Smooth muscle cell (in vitro differentiated cells): ENCODE data around the gene PGPEP1. TPM values are rescaled to one million over a fixed set of nuclear protein-coding genes. Genes with fewer than 3 reads are reported as not detected.
A peak's percentile ranks its signal among the peaks of the same experiment; 100 is the strongest.

ENCODE experiments used
- DNase-seq: peaks from one replicate; lab custom pipeline; 2025; ENCODE audit not compliant: unreplicated experiment; lab: John Stamatoyannopoulos, UW
- H2AFZ ChIP-seq: fragments of 200-600 bp; sonication (generic); 2 replicates; pipeline ENCODE4 v1.6.0; 2016; ENCODE audit warnings: antibody characterized with exemption, low read depth, mild to moderate bottlenecking
- H3F3A ChIP-seq: fragments of 200-600 bp; sonication (generic); 2 replicates; pipeline ENCODE4 v1.6.0; 2017; ENCODE audit warnings: antibody characterized with exemption, low read depth
- H3K27ac ChIP-seq: fragments of 200-600 bp; sonication (generic); 2 replicates; pipeline ENCODE4 v1.5.1; 2016; ENCODE audit warnings: low read depth, mild to moderate bottlenecking
- H3K27me3 ChIP-seq: fragments of 200-600 bp; sonication (generic); 2 replicates; pipeline ENCODE4 v1.6.1; 2016; ENCODE audit warnings: low read depth, mild to moderate bottlenecking
- H3K36me3 ChIP-seq: fragments of 200-600 bp; sonication (generic); 2 replicates; pipeline ENCODE4 v1.5.1; 2016; ENCODE audit warnings: low read depth
- H3K4me1 ChIP-seq: fragments of 200-600 bp; sonication (generic); 2 replicates; pipeline ENCODE4 v1.5.1; 2016; ENCODE audit warnings: low read depth
- H3K4me2 ChIP-seq: fragments of 200-600 bp; sonication (generic); 2 replicates; pipeline ENCODE4 v1.6.0; 2016; ENCODE audit warnings: mild to moderate bottlenecking
- H3K4me3 ChIP-seq: fragments of 200-600 bp; sonication (generic); 2 replicates; pipeline ENCODE4 v1.5.1; 2016; ENCODE audit warnings: mild to moderate bottlenecking
- H3K79me2 ChIP-seq: fragments of 200-600 bp; sonication (generic); 2 replicates; pipeline ENCODE4 v1.6.0; 2016; ENCODE audit warnings: low read depth, mild to moderate bottlenecking
- H3K9ac ChIP-seq: fragments of 200-600 bp; sonication (generic); 2 replicates; pipeline ENCODE4 v1.6.0; 2016; ENCODE audit warnings: low read depth
- H3K9me3 ChIP-seq: fragments of 200-600 bp; sonication (generic); replicated peaks from 2 replicates; pipeline ENCODE4 v1.5.1; 2016; ENCODE audit warnings: low read depth
- H4K20me1 ChIP-seq: fragments of 200-600 bp; sonication (generic); 2 replicates; pipeline ENCODE4 v1.6.0; 2016; ENCODE audit warnings: low read depth
- WGBS: methylation state at CpG from one replicate; pipeline ENCODE4 v1.1.7; 2016; ENCODE audit warnings: low lambda C conversion rate; 5-methylcytosine and 5-hydroxymethylcytosine counted together
- polyA plus RNA-seq: library from polyadenylated mRNA; unstranded; fragments of >200 nt; fragmentation: Nextera tagmentation; extraction: Ambion mirVana; gene quantifications from 2 replicates; pipeline ENCODE4 v1.2.1, GENCODE V29; 2016
- total RNA-seq: library from RNA; depleted of rRNA; stranded (reverse); fragments of >200 nt; gene quantifications from 2 replicates; pipeline ENCODE4 v1.2.3, GENCODE V29; 2014
- TF ChIP-seq, protein P1 (sequence below): fragments of 200-600 bp; sonication (generic); IDR thresholded peaks from 2 replicates; pipeline ENCODE4 v1.5.1; 2017; ENCODE audit warnings: borderline replicate concordance, mild to moderate bottlenecking, antibody characterized with exemption; ENCODE audit not compliant: insufficient read depth, poor library complexity, severe bottlenecking

PGPEP1 gene
- total and polyA plus RNA-seq, 2 experiments from 2014 or later = 4.5 to 11.7 TPM

DNA sequence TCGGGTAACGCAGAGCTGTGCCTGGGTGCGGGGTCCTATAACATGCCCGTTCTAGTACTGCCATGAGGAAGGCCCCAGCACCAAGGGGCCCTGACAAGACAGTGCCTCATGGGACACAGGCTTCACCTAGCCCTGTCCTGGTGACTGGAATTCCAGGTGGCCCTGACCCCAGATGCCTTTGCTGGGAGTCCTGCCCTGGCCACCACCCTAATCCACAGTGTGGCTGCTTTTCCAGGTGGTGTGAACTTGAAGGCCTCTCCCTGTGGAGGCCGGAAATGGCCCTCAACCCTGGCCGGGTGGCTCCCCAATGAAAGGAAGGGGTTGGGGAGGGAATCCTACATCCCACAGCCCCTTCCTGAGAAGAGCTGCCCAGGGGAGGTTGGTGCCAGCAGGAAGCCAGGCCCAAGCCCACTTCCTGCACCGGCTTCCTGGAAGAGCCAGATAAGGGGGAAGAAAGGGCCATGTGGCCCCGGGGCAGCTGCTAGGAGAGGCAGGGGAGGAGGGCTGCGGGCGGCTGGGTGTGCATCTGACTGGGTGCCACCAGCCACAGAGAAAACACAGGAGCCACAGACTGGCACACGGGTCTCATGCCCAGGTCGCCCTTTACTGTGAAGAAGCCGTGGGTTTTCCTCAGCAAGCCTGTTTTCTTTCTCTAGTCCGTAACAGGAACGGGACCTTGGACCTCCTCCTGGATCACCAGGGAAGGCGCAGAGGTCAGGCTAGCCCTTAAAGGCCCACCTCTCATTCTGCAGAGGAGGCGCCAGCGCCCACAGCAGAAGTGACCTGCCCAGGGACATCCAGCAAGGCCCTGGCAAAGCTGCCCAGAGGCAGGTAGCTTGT is 22.2 kb upstream of the PGPEP1 start:
- Histone ChIP-seq H3K9ac (no peak overlapping the region), H3K79me2 (peaks cover 44% of the 10 kb centered on the region), H3K27me3 (no peaks in the 10 kb centered on the region), H3K4me1 (peaks cover 15% of the 10 kb centered on the region), H3K36me3 (no peaks in the 10 kb centered on the region), H2AFZ (no peak overlapping the region), H3K4me2 (no peak overlapping the region), H3K27ac (no peak overlapping the region), H4K20me1 (no peaks in the 10 kb centered on the region), H3K9me3 (no peaks in the 10 kb centered on the region), H3K4me3 (no peak overlapping the region), H3F3A (peaks cover 11% of the 10 kb centered on the region)
- TF ChIP-seq, protein P1, sequence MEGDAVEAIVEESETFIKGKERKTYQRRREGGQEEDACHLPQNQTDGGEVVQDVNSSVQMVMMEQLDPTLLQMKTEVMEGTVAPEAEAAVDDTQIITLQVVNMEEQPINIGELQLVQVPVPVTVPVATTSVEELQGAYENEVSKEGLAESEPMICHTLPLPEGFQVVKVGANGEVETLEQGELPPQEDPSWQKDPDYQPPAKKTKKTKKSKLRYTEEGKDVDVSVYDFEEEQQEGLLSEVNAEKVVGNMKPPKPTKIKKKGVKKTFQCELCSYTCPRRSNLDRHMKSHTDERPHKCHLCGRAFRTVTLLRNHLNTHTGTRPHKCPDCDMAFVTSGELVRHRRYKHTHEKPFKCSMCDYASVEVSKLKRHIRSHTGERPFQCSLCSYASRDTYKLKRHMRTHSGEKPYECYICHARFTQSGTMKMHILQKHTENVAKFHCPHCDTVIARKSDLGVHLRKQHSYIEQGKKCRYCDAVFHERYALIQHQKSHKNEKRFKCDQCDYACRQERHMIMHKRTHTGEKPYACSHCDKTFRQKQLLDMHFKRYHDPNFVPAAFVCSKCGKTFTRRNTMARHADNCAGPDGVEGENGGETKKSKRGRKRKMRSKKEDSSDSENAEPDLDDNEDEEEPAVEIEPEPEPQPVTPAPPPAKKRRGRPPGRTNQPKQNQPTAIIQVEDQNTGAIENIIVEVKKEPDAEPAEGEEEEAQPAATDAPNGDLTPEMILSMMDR = no peak
- no peak for DNase-seq
- 84% methylated on average over 18 of the region's 18 CpGs for WGBS

DNA sequence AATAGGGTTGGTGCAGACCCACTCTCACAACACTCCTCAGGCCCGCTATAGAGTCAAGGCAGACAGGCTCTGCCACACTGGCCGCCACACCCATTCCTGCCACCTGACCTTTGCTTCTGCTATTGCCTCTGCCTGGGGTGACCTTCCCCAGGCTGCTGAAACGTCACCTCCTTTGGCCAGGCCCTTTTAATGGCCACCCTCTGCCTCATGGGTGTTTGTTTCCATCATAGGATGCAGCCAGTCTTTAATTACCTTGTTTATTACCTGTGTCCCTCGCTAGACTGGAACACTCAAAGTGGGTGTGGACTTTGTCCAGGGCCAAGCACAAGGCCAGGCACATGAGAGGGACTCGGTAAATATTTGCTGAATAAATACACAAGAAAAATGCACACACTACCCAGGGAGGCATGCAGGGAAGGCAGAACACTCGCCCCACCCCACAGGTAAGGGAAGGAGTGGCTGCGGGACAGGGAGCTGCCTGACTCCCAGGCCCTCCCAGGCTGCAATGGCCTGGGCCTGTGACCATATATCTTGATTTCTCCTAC is 20.7 kb upstream of the PGPEP1 start:
- no peak overlapping the region for H3K4me2 ChIP-seq
- peaks cover 44% of the 10 kb centered on the region for H3K79me2 ChIP-seq
- H3K4me3 ChIP-seq = no peak overlapping the region
- TF ChIP-seq, protein P1 = no peak
- 89% methylated on average over 7 of the region's 7 CpGs for WGBS
- no peaks in the 10 kb centered on the region for H3K36me3 ChIP-seq
- no peak overlapping the region for H3K27ac ChIP-seq
- peaks cover 24% of the 10 kb centered on the region for H3F3A ChIP-seq
- no peaks in the 10 kb centered on the region for H3K9me3 ChIP-seq
- H3K9ac ChIP-seq = no peak overlapping the region
- DNase-seq = no peak
- H3K4me1 ChIP-seq = peaks cover 22% of the 10 kb centered on the region
- no peak overlapping the region for H2AFZ ChIP-seq
- H4K20me1 ChIP-seq = no peaks in the 10 kb centered on the region
- no peaks in the 10 kb centered on the region for H3K27me3 ChIP-seq

DNA sequence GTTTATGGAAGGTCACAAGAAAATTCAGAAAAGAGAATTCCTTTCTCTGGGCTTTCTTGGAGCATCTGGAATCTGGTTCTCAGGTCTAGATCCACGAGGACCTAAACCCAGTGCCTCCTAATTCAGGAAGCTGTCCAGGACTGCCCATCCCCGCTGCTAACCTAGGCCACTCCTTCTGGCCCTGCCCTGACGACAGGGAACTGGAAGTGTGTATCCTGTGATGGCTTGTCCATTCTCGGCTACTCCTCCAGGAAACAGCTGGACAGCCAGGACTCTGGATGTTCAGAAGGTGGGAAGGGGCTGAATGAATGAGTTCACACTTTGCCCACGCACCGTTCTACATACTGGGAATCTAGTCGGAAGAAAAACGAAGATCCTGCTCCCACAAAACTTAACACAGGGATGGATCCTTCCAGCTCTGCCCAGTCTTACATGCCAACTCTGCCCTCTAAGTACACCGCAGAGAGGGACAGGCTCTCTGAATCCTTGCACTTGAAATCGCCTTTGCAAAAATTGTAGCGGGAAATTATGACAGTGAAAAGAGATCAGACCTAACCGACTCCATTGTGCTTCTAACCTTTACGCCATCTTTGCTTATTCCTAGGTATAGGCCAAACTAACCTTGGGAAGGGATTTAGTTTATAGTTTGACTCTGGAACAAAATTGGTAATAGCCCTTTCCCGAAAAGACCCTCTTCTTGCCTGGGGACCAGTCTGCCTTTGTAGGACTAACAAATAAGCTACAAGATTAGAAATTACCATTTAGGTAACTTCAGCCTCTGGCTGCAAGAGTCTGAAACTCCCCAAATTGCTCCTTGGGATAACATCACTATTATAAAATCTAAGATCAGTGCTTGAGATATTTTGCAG is 19.3 kb upstream of the PGPEP1 start:
- Histone ChIP-seq H3K9me3 (no peaks in the 10 kb centered on the region), H3K9ac (no peak overlapping the region), H3K4me1 (peaks cover 22% of the 10 kb centered on the region), H3K4me2 (peak overlapping the region; percentile 97), H2AFZ (no peak overlapping the region), H3K36me3 (no peaks in the 10 kb centered on the region), H4K20me1 (no peaks in the 10 kb centered on the region), H3K79me2 (peaks cover 39% of the 10 kb centered on the region), H3K27ac (peak overlapping the region; percentile 65), H3K27me3 (no peaks in the 10 kb centered on the region), H3K4me3 (no peak overlapping the region), H3F3A (peaks cover 24% of the 10 kb centered on the region)
- TF ChIP-seq, protein P1 = no peak
- 68% methylated on average over 14 of the region's 14 CpGs for WGBS
- no peak for DNase-seq
